Measurements from ENCODE around the gene CDC34. TPM values are rescaled to one million over a fixed set of nuclear protein-coding genes. Genes with fewer than 3 reads are reported as not detected.

The CDC34 gene
- total and polyA plus RNA-seq, 2 experiments from 2014 or later: 207 to 247 TPM

DNA sequence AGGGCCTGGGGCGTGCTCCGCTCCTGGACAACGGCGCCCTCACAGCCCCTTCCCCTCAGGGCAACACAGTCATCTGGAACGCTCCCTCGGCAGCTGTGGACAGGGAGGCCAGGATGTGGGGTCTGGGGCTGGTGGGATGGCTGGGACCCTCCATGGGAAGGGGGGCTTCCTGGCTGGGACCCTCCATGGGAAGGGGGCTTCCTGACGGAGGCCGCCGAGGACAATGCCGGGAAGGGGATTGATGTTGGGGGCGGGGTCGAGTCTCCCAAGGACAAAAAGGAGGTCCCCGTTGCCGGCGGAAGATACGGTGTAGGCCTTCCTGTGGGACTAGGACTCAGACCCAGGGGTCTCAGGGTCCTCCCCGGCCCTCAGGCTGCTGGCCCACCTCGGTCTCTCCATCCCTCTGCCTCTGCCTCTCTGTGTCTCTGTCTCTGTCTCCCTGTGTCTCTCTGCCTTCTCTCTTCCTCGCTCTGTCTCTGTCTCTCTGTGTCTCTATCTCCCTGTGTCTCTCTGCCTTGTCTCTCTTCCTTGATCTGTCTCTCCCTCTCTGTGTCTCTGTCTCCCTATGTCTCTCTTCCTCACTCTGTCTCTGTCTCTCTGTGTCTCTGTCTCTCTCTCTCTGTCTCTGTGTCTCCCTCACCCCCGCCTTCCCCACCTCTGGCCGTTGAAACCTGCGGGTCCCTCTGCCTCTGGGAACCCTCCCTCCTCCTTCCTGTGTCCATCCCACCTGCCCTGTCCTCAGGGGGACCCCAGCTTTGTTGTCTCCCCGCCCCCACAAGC, 38.0 kb upstream of the CDC34 start:
- no peaks in the 10 kb centered on the region for H3K36me3 ChIP-seq
- H3K27me3 ChIP-seq: peaks cover 20% of the 10 kb centered on the region
- no peak overlapping the region for H3K4me3 ChIP-seq
- peaks cover 5% of the 10 kb centered on the region for H3K4me1 ChIP-seq (ENCODE audit: low read depth)
- no peaks in the 10 kb centered on the region for H3K9me3 ChIP-seq (ENCODE audit: low read depth)
- no peak overlapping the region for H3K27ac ChIP-seq
- DNase-seq (ENCODE audit: low read depth in 1 of 2, low spot score in 1 of 2): no peak
- TF ChIP-seq, protein P1, sequence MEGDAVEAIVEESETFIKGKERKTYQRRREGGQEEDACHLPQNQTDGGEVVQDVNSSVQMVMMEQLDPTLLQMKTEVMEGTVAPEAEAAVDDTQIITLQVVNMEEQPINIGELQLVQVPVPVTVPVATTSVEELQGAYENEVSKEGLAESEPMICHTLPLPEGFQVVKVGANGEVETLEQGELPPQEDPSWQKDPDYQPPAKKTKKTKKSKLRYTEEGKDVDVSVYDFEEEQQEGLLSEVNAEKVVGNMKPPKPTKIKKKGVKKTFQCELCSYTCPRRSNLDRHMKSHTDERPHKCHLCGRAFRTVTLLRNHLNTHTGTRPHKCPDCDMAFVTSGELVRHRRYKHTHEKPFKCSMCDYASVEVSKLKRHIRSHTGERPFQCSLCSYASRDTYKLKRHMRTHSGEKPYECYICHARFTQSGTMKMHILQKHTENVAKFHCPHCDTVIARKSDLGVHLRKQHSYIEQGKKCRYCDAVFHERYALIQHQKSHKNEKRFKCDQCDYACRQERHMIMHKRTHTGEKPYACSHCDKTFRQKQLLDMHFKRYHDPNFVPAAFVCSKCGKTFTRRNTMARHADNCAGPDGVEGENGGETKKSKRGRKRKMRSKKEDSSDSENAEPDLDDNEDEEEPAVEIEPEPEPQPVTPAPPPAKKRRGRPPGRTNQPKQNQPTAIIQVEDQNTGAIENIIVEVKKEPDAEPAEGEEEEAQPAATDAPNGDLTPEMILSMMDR (IDR thresholded peaks at IDR 0.05; ENCODE audit: low read depth, low read length): no peak

DNA sequence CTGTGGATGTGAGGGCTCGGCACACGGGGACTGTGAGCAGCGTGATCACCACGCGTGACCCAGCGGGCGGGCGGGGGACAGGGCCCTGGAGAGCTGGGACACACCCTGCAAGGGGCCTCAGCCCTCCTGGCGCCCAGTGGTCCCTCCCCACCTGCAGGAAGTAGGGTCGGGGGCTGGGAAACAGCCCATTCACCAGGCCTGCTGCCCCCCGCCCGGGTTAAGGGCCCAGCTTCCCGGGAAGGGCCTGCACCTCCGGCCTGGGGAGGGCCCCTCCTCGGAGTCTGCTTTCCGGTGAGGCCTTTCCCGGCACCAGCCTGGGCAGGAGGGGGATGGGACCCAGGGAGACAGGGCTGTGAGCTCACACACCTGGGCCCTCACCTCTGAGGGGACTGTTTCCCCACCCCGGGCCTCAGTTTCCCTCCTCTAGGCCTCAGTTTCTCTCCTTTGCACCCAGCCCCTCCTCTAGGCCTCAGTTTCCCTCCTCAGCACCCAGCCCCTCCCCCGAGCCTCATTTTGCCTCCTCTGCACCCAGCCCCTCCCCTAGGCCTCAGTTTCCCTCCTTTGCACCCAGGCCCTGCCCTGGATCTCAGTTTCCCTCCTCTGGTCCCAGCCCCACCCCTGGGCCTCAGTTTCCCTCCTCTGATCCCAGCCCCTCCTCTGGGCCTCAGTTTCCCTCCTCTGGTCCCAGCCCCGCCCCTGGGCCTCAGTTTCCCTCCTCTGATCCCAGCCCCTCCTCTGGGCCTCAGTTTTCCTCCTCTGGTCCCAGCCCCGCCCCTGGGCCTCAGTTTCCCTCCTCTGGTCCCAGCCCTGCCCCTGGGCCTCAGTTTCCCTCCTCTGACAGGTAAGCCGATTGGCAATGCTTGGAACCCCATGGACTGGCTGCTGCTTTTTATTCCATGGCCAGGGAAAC, 37.1 kb upstream of the CDC34 start:
- no peak overlapping the region for H3K27ac ChIP-seq
- H3K4me1 ChIP-seq (ENCODE audit: low read depth): peaks cover 5% of the 10 kb centered on the region
- H3K4me3 ChIP-seq: no peak overlapping the region
- no peaks in the 10 kb centered on the region for H3K9me3 ChIP-seq (ENCODE audit: low read depth)
- H3K36me3 ChIP-seq: no peaks in the 10 kb centered on the region
- TF ChIP-seq, protein P1 (IDR thresholded peaks at IDR 0.05; ENCODE audit: low read depth, low read length): no peak
- H3K27me3 ChIP-seq: peaks cover 29% of the 10 kb centered on the region
- DNase-seq (ENCODE audit: low read depth in 1 of 2, low spot score in 1 of 2): no peak

DNA sequence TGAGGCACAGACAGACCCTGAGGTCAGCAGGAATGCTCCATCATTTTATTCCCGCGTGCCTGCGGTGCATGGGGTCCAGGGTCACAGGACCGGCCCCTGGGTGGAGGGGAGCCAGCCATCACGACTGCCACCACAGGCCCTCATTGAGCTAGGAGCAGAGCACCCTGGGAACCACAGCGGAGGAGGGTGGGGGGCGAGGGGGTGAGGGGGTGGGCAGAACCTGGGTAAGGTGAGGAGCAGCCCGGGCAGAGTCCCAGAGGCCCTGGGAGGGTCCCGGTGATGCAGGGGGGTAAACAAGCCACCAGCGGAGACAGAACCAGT, 36.5 kb upstream of the CDC34 start:
- Histone ChIP-seq H3K4me1 (ENCODE audit: low read depth) (peaks cover 1% of the 10 kb centered on the region), H3K36me3 (no peaks in the 10 kb centered on the region), H3K27ac (no peak overlapping the region), H3K9me3 (ENCODE audit: low read depth) (no peaks in the 10 kb centered on the region), H3K4me3 (no peak overlapping the region), H3K27me3 (peaks cover 35% of the 10 kb centered on the region)
- TF ChIP-seq, protein P1 (IDR thresholded peaks at IDR 0.05; ENCODE audit: low read depth, low read length): no peak
- DNase-seq (ENCODE audit: low read depth in 1 of 2, low spot score in 1 of 2): no peak

DNA sequence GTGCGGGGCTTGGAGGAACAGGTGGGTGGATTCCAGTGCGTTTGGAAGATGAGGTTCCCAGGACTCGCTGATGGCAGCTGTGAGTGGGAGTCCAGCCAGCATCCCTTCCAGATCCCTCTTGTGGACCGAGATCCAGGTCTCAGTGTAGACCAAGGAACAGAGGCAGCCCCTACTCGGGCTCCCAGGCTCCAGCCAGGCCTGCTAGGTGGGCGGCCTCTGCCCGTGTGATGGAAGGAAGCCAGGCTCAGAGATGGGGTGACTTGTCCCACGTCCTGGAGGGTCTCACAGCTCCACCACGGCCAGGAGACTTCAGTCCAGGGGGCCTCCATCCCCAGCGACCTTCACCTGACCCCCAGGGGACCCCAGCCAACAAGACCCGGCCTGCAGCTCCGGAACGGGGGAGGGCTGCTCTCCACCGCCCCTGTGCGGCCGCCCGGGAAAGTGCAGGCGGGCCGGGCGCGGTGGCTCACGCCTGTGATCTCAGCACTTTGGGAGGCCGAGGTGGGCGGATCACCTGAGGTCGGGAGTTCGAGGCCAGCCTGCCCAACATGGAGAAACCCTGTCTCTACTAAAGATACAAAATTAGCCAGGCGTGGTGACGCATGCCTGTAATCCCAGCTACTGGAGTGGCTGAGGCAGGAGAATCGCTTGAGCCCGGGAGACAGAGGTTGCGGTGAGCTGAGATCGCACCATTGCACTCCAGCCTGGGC, 36.0 kb upstream of the CDC34 start:
- Histone ChIP-seq H3K4me3 (no peak overlapping the region), H3K9me3 (ENCODE audit: low read depth) (no peaks in the 10 kb centered on the region), H3K27me3 (peaks cover 40% of the 10 kb centered on the region), H3K36me3 (no peaks in the 10 kb centered on the region), H3K4me1 (ENCODE audit: low read depth) (no peaks in the 10 kb centered on the region), H3K27ac (no peak overlapping the region)
- DNase-seq (ENCODE audit: low read depth in 1 of 2, low spot score in 1 of 2): peak in 1 of 2 donors; percentile 49
- TF ChIP-seq, protein P1 (IDR thresholded peaks at IDR 0.05; ENCODE audit: low read depth, low read length): peak; percentile 77

DNA sequence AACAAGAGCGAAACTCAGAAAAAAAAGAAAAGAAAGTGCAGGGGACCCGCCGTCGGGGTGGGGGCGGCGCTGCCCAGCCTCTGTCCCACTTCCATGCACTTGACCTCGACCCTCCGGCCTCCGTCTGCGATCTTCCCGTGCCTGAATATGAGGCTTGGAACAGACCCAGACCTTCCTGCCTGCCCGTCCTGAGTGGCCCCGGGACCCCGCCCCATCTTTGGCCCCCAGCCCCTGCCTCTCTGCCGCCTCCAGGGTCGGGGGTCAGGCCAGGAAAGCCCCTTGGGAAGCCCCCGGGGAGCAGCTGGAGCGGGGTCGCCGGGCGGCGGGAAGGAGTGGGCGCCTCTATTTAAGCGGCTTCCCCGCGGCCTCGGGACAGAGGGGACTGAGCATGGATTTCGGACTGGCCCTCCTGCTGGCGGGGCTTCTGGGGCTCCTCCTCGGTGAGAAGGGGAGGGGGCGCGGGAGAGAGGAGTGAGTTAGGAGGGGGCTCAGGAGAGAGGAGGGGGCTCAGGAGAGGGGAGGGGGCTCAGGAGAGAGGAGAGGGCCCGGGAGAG, 35.4 kb upstream of the CDC34 start, which contains the start of gene MADCAM1:
Gene MADCAM1, plus strand, starts transcription at position 375 of the 554 bp plus-strand sequence. Its CDS starts 14 bp downstream, at position 389.
- Histone ChIP-seq H3K4me3 (no peak within 1 kb of the TSS), H3K27ac (no peak within 1 kb of the TSS), H3K4me1 (ENCODE audit: low read depth) (no peaks in the 10 kb centered on the region), H3K9me3 (ENCODE audit: low read depth) (no peaks in the 10 kb centered on the region), H3K36me3 (no peaks in the 10 kb centered on the region), H3K27me3 (peaks cover 46% of the 10 kb centered on the region)
- TF ChIP-seq, protein P1 (IDR thresholded peaks at IDR 0.05; ENCODE audit: low read depth, low read length): no peak
- no peak for DNase-seq (ENCODE audit: low read depth in 1 of 2, low spot score in 1 of 2)

Measured in cardiac muscle cell (in vitro differentiated cells and primary cell).